Body of pancreas (tissue), 4 donors: ENCODE results near the gene RNU5D-1. TPM values are rescaled to one million over a fixed set of nuclear protein-coding genes. Genes with fewer than 3 reads are reported as not detected.
"Not testable (repeated sequence)": the region's sequence is repeated elsewhere in the genome, so short reads cannot be mapped to it uniquely, and the experiment has no call there.

Experiments used
- ATAC-seq: fragments of 150-250 bp; one replicate; pipeline ENCODE4 v1.9.1; 2016
- DNase-seq, 4 donors: peaks; one replicate each; pipeline ENCODE4 v3.0.0-alpha.2; 2019
- H3K27ac ChIP-seq, 4 donors: fragments of 200-600 bp; sonication (generic); 1 replicate in 3 of 4; 2 replicates in 1 of 4; pipeline versions ENCODE4 v1.5.1 to v1.6.1; 2016 to 2019; ENCODE audit warnings: mild to moderate bottlenecking in 1 of 4, mixed read lengths in 1 of 4, moderate library complexity in 1 of 4
- H3K27me3 ChIP-seq, 2 donors: fragments of 200-600 bp; sonication (generic); one replicate each; pipeline ENCODE4 v1.6.0; 2016; ENCODE audit warnings: mild to moderate bottlenecking in 1 of 2
- H3K36me3 ChIP-seq, 2 donors: fragments of 200-600 bp; sonication (generic); replicated peaks in 1 of 2; 2 replicates each; pipeline ENCODE4 v1.5.1; 2016; ENCODE audit warnings: low read depth in 2 of 2; ENCODE audit not compliant: insufficient read depth in 1 of 2
- H3K4me1 ChIP-seq: fragments of 200-600 bp; sonication (generic); one replicate; pipeline ENCODE4 v1.6.0; 2016
- H3K4me3 ChIP-seq, 2 donors: fragments of 200-600 bp; sonication (generic); 1 replicate in 1 of 2; 2 replicates in 1 of 2; pipeline ENCODE4 v1.5.1; 2016 to 2019
- H3K9me3 ChIP-seq, 3 donors: fragments of 200-600 bp; sonication (generic); 1 replicate in 2 of 3; 2 replicates in 1 of 3; pipeline ENCODE4 v1.5.1; 2016
- CTCF ChIP-seq, 7 experiments: fragments of 450-650 bp in 4 of 7; fragments of 200-600 bp in 3 of 7; sonication (generic) in 3 of 7; IDR thresholded peaks; one replicate each; pipeline ENCODE4 v1.5.1; 2016 to 2019; ENCODE audit warnings: antibody characterized with exemption in 7 of 7
- POLR2A ChIP-seq, 3 donors: fragments of 450-650 bp; IDR thresholded peaks; one replicate each; pipeline ENCODE4 v1.6.1; 2016; ENCODE audit warnings: antibody characterized with exemption in 3 of 3, mild to moderate bottlenecking in 2 of 3
- whole genome bisulfite sequencing, 2 donors: methylation state at CpG; one replicate each; pipeline ENCODE4 v1.1.5; 2017; 5-methylcytosine and 5-hydroxymethylcytosine counted together
- intact Hi-C: fragments of 100-400 bp; cut with DNase I; formaldehyde crosslinking; loops from one replicate; pipeline ENCODE4 v1.15.1; 2023
- total RNA-seq, 2 donors: library from RNA; depleted of rRNA; stranded (reverse); fragments of >200 nt; gene quantifications; one replicate each; pipeline ENCODE4 v1.1.0, GENCODE V29; 2016

The RNU5D-1 gene
- total RNA-seq, 2 donors from 2014 or later, result not detected

DNA sequence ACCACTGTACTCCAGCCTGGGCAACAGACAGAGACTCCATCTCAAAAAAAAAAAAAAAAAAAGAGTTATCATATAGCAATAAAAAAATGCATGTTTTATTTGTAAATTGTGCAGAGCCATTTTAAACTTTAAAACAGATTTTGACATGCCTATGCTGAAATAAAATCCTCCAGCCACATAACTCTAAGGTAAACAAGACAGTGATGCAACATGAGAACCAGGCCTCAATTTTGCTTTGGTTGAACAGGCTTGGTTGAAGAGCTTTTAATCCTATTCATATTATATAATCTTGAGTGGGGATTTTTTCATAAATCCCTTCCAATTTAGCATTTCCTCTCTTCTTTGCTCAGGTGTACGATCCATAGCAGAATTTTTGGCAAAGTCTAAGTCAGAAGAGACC, 30.4 kb downstream of the RNU5D-1 start:
- no peak for DNase-seq
- H3K9me3 ChIP-seq, result no peaks in the 10 kb centered on the region
- no peaks in the 10 kb centered on the region for H3K4me1 ChIP-seq
- WGBS, 2 donors, result 82 to 94% methylated on average over 1 of the region's 1 CpG
- H3K27me3 ChIP-seq, result no peaks in the 10 kb centered on the region
- ATAC-seq, result no peak
- TF ChIP-seq POLR2A (IDR thresholded peaks at IDR 0.05), result no peak
- no peak for TF ChIP-seq CTCF (IDR thresholded peaks at IDR 0.05)
- no peak overlapping the region for H3K4me3 ChIP-seq
- no peaks in the 10 kb centered on the region for H3K36me3 ChIP-seq
- intact Hi-C loops, result no loop called here
- no peak overlapping the region for H3K27ac ChIP-seq

DNA sequence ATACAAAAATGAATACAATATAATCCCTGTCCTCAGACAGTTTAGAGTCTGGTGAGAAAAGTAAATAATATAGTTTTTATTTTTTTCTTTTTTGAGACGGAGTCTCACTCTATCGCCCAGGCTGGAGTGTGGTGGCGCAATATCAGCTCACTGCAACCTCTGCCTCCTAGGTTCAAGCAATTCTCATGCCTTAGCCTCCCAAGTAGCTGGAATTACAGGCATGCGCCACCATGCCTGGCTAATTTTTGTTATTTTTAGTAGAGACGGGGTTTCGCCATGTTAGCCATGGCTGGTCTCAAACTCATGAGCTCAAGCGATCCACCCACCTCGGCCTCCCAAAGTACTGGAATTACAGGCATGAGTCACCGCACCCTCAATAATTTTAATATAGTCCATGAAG, 31.6 kb downstream of the RNU5D-1 start:
- not testable (repeated sequence) for H3K4me1 ChIP-seq

GRCh38 chr1:44698138-44698537, 32.8 kb downstream of the RNU5D-1 start:
- TF ChIP-seq CTCF (IDR thresholded peaks at IDR 0.05) (no peak), POLR2A (IDR thresholded peaks at IDR 0.05) (no peak)
- Histone ChIP-seq H3K27ac (no peak overlapping the region), H3K27me3 (no peaks in the 10 kb centered on the region), H3K9me3 (no peaks in the 10 kb centered on the region), H3K36me3 (no peaks in the 10 kb centered on the region), H3K4me1 (no peaks in the 10 kb centered on the region), H3K4me3 (no peak overlapping the region)
- no peak for ATAC-seq
- intact Hi-C loops, result no loop called here
- 82 to 87% methylated on average over 3 of the region's 3 CpGs for WGBS, 2 donors
- DNase-seq, result no peak

More for the DNA sequence above, 31.6 kb downstream of the RNU5D-1 start:
- ATAC-seq, H3K4me3 ChIP-seq, DNase-seq, H3K9me3 ChIP-seq, intact Hi-C loops, H3K27ac ChIP-seq, H3K27me3 ChIP-seq, H3K36me3 ChIP-seq: not testable (repeated sequence)
- 83 to 85% methylated on average over 9 of the region's 9 CpGs for WGBS, 2 donors

- TF ChIP-seq CTCF (IDR thresholded peaks at IDR 0.05) (no peak), POLR2A (IDR thresholded peaks at IDR 0.05) (no peak)
- Histone ChIP-seq H3K27me3 (no peaks in the 10 kb centered on the region), H3K9me3 (no peaks in the 10 kb centered on the region), H3K36me3 (no peaks in the 10 kb centered on the region), H3K27ac (no peak overlapping the region), H3K4me3 (no peak overlapping the region), H3K4me1 (no peaks in the 10 kb centered on the region)
- intact Hi-C loops, result no loop called here
- no peak for ATAC-seq
- WGBS, 2 donors, result 49 to 80% methylated on average over 3 to 7 of the region's 7 CpGs
- DNase-seq, result no peak
Measured at GRCh38 chr1:44696789-44697345, 34.1 kb downstream of the RNU5D-1 start.

- intact Hi-C loops, result no loop called here
- no peaks in the 10 kb centered on the region for H3K27me3 ChIP-seq
- H3K27ac ChIP-seq, result no peak overlapping the region
- H3K4me3 ChIP-seq, result no peak overlapping the region
- H3K4me1 ChIP-seq, result no peaks in the 10 kb centered on the region
- no peak for DNase-seq
- 81 to 91% methylated on average over 3 of the region's 3 CpGs for WGBS, 2 donors
- no peaks in the 10 kb centered on the region for H3K9me3 ChIP-seq
- TF ChIP-seq POLR2A (IDR thresholded peaks at IDR 0.05) (no peak), CTCF (IDR thresholded peaks at IDR 0.05) (no peak)
- ATAC-seq, result no peak
- no peaks in the 10 kb centered on the region for H3K36me3 ChIP-seq
Measured at GRCh38 chr1:44696101-44696500, 34.9 kb downstream of the RNU5D-1 start.
